ENCODE data around the gene OTOS. TPM values are rescaled to one million over a fixed set of nuclear protein-coding genes. Genes with fewer than 3 reads are reported as not detected.

The OTOS gene
- total RNA-seq, 1 experiment from 2014 or later, result not detected

- DNase-seq (ENCODE audit: low spot score), result no peak
Observed at GRCh38 chr2:240168041-240168440, 27.6 kb upstream of the OTOS start.

- no peak for DNase-seq (ENCODE audit: low spot score)
Observed at GRCh38 chr2:240167588-240167880, 27.1 kb upstream of the OTOS start.

- DNase-seq (ENCODE audit: low spot score), result no peak
Observed at GRCh38 chr2:240166761-240167587, 26.5 kb upstream of the OTOS start.

GRCh38 chr2:240166191-240166590, 25.7 kb upstream of the OTOS start:
- no peak for DNase-seq (ENCODE audit: low spot score)

- DNase-seq (ENCODE audit: low spot score), result no peak
Observed at GRCh38 chr2:240165661-240166060, 25.2 kb upstream of the OTOS start.

- no peak for DNase-seq (ENCODE audit: low spot score)
Observed at GRCh38 chr2:240165034-240165433, 24.6 kb upstream of the OTOS start.

- no peak for DNase-seq (ENCODE audit: low spot score)
Observed at GRCh38 chr2:240164586-240164985, 24.1 kb upstream of the OTOS start.

GRCh38 chr2:240163844-240164574, 23.6 kb upstream of the OTOS start:
- no peak for DNase-seq (ENCODE audit: low spot score)

- no peak for DNase-seq (ENCODE audit: low spot score)
Observed at GRCh38 chr2:240162939-240163714, 22.7 kb upstream of the OTOS start.

GRCh38 chr2:240162531-240162930, 22.1 kb upstream of the OTOS start:
- no peak for DNase-seq (ENCODE audit: low spot score)

GRCh38 chr2:240162032-240162431, 21.6 kb upstream of the OTOS start:
- no peak for DNase-seq (ENCODE audit: low spot score)

- no peak for DNase-seq (ENCODE audit: low spot score)
Observed at GRCh38 chr2:240161087-240161750, 20.8 kb upstream of the OTOS start.

- no peak for DNase-seq (ENCODE audit: low spot score)
Observed at GRCh38 chr2:240160291-240161086, 20.0 kb upstream of the OTOS start.

GRCh38 chr2:240159251-240159839, 18.9 kb upstream of the OTOS start:
- DNase-seq (ENCODE audit: low spot score), result no peak

GRCh38 chr2:240157147-240157470, 16.7 kb upstream of the OTOS start:
- DNase-seq (ENCODE audit: low spot score), result no peak

- DNase-seq (ENCODE audit: low spot score), result no peak
Observed at GRCh38 chr2:240156435-240157146, 16.1 kb upstream of the OTOS start.

GRCh38 chr2:240155745-240156390, 15.4 kb upstream of the OTOS start:
- DNase-seq (ENCODE audit: low spot score), result no peak

GRCh38 chr2:240155048-240155744, 14.7 kb upstream of the OTOS start:
- no peak for DNase-seq (ENCODE audit: low spot score)

GRCh38 chr2:240154606-240155005, 14.1 kb upstream of the OTOS start:
- DNase-seq (ENCODE audit: low spot score), result no peak

Measured in HT-29 (cell line).